Stimulated activated CD4-positive, alpha-beta T cell treated with anti-CD3 and anti-CD28 coated beads, TNF-alpha, amount 100 ng/mL, for 48 hours (primary cell): ENCODE results near the gene AKT3.

Source experiments
- DNase-seq, 3 donors: peaks; one replicate each; pipeline ENCODE4 v3.0.0-alpha.2; 2020; ENCODE audit warnings: low read depth in 3 of 3

Gene AKT3

GRCh38 chr1:243489681-243490546, 360.1 kb downstream of the AKT3 start:
- no peak for DNase-seq

DNA sequence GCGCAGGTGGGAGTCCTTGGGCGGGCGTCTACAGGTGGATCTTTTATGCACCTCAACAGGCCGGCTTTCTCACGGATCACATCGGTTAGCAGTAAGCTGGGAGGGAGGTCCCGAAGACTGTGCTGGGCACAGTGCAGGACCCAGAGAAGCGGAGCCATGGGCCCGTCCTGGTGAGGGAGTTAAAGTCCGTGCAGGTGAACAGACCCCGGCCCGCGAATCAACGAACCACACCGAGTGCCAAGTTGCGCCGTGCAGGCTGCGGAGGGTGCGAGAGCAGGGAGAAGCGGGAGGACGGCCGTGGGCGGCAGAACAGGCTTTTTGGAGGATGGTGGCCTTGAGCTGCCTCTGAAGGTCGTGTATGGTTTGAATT, 360.9 kb downstream of the AKT3 start:
- no peak for DNase-seq

GRCh38 chr1:243488459-243489157, 361.4 kb downstream of the AKT3 start:
- no peak for DNase-seq

DNA sequence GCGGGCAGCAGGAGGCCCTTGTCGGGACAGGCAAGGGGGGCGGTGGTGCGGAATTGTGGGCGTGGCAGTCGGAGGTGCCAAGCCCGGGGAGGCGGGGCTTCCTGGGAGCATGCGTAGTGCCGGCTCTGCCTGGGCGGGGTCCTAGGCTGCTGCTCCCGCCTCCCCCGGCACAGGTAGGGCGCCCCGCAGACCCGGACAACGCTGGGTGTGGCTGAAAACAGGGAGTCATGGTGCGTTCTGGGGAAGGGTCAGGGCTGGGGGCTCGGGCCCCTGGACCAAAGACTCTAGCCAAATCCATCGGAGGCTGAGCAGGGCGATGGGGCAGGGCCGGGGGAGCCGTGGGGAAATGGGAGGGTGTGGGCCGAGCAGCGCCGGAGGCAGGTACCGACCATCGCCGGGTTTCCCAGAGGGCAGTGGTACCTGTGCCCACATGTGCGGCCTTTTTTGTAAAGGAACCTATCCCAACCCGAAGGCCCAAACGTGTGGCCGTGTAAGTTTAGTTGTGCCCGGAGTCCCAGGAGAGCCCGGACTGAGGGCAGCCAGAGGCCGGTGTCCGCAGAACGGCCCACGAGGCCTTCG, 362.3 kb downstream of the AKT3 start:
- DNase-seq: no peak

DNA sequence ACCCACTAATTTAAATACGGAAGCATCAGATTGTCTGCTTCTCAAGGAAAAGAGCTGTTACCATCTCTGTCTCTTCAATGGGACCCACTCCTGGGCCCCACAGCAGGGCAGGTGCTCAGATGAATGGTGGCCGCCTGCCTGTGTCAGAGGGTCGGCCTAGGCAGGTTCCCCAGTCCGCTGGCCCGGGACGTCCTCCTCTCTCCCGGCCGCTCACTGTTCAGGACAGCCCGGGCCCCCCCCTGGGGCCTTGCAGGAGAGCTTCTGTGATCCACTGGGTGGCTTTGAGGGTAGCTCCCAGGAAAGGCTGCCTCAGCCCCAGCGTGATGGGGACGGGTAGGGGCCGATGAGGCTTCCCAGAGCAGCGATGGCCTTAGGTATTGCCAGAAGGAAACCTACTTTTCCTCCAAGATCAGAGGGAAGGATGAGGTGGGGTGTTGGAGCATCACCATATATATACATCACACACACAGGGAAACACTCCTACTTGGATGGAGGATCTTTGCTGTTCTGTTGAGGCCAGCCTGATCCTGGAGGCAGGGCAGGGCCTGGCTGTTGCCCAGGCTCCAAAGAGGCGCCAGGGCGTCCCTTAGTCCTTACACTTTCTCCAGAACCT, 362.9 kb downstream of the AKT3 start:
- no peak for DNase-seq

DNA sequence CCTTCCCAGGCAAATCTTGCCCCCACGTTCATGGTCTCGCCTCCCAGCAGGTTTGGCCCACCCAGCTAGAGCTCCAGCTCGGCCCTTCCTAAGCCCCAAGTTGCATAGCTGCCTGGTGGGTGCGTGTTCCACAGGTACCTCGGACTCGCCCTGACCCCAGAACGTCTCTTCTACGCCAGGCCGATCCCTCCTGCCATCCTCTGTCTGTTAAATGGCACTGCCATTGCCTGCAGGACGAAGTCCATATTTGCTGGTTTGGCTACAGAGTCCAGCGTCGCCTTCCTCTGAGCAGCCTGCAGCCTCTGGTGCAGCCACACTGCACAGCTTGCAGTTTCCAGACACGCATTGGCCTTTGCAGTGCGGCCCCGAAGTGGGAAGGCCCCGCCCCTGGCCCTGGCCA, 366.1 kb downstream of the AKT3 start:
- DNase-seq: no peak

DNA sequence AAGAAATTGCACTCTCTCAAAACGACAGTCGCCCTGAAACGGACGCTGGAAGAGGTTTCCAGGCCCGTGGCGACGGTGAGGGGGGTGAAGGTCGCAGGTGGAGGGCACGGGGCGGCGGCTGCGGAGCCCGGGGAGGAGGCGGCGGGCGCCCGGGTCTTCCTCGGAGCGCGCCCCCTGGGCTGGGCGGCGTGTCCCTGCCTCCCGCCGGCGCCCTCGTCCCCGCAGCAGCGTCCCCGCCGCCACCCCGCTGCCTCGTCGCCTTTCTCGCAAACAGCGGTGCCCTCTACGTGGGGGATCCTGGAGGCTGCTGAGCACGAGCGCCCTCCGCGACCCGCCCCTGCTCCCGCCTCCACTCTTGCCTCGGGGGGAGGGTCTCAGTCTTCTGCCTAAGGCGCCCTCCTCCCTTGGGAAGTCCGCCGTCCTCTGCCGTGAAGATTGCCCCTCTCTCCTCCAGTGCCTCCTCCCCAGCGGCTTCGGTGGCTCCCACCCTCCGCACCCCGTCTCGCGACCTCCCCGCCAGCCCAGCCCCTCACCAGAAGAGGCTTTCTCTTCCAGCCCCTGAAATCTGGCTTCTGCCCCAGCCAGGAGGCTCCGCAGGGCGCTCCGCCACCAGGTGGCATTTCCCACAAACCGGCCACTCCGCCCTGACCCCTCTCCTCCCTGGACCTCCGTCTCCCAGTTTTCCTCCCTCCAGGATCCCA, 366.8 kb downstream of the AKT3 start:
- DNase-seq: no peak

DNA sequence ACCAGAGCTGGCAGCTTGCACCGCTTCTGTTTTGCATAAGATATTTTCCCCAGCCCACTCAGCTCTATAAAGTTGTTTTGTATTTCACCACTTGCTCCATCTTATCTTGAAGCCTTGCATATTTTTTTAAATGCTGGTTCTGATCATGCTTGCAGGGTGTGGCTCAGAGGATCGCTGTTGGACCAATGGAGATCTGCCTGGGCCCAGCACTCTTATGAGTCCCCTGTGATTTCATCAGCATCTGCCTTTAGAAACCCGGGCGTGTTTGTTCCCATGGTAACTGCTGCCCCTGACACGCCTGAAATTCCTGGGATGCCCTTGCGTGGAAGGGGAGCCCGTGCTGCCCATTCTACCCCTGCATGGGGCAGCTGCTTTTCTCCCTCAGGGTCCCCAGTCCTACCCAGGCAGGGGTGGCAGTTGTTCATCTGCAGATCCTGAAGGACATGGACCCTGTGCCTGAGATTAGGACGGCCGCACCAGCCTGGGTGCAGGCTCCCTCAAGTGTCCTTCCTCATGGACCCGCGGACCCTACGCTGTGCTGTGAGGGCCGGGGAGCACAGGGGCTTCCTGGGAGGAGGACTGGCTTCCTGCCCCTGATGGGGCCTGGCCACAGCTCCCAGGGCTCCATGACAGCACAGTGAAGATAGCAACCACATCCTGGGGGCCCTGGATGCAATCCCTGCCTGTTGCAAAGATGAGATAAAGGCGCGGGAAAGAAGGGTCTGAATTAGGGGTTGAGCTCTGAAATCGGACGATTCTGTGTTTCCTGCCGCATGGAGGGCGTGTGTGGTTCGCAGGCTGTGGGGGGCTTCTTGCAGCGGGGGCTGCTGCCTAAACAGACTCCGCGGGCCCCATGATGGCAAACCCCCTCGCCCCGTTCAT, 367.7 kb downstream of the AKT3 start:
- DNase-seq: no peak

- DNase-seq: no peak
Observed at GRCh38 chr1:243481101-243481500, 368.9 kb downstream of the AKT3 start.

DNA sequence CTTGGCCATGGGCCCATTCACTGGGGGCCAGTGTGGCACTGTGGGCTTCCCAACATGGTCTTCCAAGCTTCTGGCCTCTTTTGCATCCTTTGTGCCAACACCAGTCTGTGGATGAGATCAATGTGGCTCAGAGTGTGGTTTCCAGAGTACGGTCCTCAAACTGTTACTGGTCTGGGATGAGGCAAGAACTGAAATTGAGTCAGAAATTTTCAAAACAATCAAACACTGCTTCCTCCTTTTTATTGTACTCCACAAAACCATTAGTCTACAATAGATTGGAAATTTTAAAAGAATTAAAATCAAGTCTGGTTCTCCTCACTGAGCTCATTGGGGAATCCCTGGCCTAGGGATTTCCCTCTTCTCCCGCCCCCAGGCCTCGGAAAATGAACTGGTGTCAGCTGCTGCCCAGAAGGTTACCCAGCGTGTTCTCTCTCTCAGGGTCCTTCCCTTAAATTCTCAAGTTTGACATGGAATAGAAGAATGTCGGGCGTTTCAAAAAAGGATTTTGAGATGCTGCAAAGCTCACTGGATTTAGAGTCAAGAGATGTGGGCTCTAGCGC, 372.2 kb downstream of the AKT3 start:
- DNase-seq: no peak

- no peak for DNase-seq
Observed at GRCh38 chr1:243475966-243476365, 374.1 kb downstream of the AKT3 start.

DNA sequence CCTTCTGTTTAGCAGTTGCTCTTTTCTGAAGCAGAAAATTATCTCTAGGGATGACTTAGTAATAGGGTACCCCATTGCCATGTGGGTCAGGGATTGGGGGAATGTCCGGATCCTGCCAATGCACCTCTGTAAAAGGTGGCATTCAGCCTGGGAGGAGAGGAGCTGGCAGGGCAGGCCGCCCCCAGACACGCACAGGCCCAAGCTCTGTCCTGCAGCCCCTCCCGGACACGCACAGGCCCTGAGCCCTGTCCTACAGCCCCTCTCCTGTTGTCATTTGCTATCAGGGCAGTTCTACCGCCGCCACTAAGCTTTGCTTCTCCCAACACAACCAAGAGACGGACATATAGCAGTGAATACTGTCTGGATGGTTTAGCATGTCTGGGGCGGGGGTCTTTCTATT, 375.1 kb downstream of the AKT3 start:
- no peak for DNase-seq

DNA sequence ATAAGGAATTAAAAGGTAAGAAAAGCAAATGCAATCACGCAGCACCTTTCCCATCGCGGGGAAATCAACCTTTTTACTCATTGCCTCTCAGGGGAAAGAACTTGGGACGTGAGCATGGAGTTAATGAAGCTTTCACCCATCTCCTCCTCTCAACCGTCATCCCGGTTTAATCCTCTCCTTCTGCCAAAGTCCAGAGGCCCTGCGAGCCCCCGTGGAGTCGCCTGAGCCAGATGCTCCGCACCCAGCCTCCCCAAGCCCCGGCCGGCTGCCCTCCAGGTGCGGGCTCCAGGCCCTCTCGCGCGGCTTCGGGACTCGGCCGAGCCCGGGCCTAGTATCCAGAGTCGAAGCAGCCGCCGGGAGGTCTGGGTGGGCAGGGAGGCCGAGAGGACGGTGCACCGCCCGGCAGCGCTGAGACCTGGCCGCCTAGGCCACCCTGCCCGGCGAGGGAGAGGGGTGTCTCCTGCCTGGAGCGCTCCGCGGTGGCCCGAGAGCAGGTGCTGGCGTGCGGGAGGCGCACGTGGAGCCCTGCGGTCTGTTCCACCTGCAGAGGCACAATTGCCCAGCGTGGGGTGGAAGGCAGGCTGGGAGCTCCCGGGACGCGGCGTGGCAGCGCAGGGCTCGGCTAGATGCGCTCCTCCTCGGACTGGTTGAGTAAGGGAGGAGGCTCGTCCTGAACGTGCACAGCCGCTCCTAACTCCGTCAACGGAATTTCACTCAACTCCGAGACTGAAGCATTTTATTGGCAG, 375.7 kb downstream of the AKT3 start:
- no peak for DNase-seq

- DNase-seq: no peak
Observed at GRCh38 chr1:243473227-243474135, 376.6 kb downstream of the AKT3 start.

DNA sequence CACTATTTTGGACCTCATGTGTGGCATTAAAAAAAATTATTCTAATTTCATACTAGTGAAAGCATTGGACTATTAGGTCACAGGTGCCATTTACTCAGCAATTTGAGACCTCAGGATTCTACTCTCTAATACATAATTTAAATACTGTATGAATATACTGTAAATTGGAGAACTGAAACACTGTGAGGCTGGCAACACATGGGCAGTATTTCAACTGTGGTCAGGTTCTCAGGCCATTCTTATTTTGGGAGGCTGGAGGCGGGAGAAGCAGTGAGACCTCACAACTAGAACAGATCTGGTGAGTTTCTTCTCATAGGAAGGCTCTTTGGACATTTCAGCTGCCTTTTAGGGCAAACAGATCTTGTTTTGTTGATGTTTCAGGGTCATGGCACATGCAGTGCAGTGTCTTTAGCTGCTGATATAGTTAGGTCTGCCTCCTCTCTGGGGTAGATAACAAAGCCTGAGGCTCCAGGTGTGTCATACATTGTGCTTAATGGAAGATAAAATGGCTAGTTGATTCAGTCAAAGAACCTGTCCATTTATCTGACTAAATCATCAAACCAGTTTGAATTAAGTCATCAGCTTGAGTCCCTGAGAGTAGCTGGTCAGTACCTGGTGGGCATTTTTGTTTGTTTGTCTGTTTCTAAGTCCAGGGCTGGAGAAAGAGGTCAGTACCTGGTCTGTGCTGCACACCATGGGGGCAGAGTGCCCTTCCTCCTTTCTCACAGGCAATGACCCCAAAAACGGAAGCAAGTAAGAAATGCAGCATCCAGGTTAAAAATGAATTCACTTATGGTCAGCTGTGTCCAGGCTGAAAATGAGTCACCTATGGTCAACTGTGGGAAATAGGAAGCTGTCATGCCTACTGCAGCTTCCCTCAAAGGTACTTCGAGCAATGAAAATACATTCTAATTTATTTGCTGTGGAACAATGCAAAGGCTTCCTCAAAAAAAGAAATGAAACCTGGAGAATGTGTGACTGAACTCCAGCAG, 378.0 kb downstream of the AKT3 start:
- no peak for DNase-seq

GRCh38 chr1:243471026-243471685, 378.9 kb downstream of the AKT3 start:
- DNase-seq: no peak

GRCh38 chr1:243470502-243470901, 379.5 kb downstream of the AKT3 start:
- DNase-seq: no peak
